ENCODE measurements around the gene ARL5A.

DNA sequence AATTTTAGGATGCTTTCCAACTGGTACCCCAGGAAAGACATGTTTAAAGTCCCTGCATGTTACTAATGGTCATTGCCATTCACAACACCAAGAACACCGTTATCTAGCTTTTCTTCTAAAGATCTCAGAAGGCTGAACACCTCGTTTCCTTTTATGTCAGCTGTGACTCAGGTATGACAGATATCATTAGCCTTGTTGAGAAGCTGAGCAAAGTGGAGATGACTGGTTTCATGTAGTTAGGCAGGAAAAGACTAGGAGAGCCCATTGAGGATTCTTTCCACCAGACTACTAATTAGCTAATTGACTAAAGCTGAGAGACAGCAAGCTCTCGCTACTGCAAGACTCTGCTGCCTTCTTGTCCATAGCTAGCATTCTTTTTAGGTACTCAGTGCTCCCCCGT, 32.0 kb upstream of the ARL5A start:
- TF ChIP-seq, protein P1, sequence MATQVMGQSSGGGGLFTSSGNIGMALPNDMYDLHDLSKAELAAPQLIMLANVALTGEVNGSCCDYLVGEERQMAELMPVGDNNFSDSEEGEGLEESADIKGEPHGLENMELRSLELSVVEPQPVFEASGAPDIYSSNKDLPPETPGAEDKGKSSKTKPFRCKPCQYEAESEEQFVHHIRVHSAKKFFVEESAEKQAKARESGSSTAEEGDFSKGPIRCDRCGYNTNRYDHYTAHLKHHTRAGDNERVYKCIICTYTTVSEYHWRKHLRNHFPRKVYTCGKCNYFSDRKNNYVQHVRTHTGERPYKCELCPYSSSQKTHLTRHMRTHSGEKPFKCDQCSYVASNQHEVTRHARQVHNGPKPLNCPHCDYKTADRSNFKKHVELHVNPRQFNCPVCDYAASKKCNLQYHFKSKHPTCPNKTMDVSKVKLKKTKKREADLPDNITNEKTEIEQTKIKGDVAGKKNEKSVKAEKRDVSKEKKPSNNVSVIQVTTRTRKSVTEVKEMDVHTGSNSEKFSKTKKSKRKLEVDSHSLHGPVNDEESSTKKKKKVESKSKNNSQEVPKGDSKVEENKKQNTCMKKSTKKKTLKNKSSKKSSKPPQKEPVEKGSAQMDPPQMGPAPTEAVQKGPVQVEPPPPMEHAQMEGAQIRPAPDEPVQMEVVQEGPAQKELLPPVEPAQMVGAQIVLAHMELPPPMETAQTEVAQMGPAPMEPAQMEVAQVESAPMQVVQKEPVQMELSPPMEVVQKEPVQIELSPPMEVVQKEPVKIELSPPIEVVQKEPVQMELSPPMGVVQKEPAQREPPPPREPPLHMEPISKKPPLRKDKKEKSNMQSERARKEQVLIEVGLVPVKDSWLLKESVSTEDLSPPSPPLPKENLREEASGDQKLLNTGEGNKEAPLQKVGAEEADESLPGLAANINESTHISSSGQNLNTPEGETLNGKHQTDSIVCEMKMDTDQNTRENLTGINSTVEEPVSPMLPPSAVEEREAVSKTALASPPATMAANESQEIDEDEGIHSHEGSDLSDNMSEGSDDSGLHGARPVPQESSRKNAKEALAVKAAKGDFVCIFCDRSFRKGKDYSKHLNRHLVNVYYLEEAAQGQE (IDR thresholded peaks at IDR 0.05; ENCODE audit: insufficient read depth in 1 of 2, low read depth in 2 of 2, low read length in 2 of 2) = no peak
- no peak for TF ChIP-seq POLR2AphosphoS5 (IDR thresholded peaks at IDR 0.05; ENCODE audit: low read depth, low read length)
- TF ChIP-seq TAF1 (IDR thresholded peaks at IDR 0.05; ENCODE audit: borderline replicate concordance, insufficient read depth, low read length) = no peak

All from PFSK-1 (cell line).